Upper lobe of left lung (tissue), 6 donors: ENCODE measurements around the gene TRMO. TPM values are rescaled to one million over a fixed set of nuclear protein-coding genes. Genes with fewer than 3 reads are reported as not detected.

ENCODE experiments used
- ATAC-seq, 2 donors: fragments of 200-7000 bp; cut with Tn5 transposase; one replicate each; pipeline ENCODE4 v1.9.1; 2022; ENCODE audit warnings: mild to moderate bottlenecking in 2 of 2, moderate library complexity in 2 of 2; ENCODE audit not compliant: low FRiP score in 2 of 2
- DNase-seq, 2 donors: peaks; one replicate each; pipeline ENCODE4 v3.0.0-alpha.2; 2019 to 2020
- H3K27ac ChIP-seq, 4 donors: fragments of 200-600 bp; sonication (generic); one replicate each; pipeline ENCODE4 v1.5.1; 2016 to 2019
- H3K27me3 ChIP-seq, 4 donors: fragments of 200-600 bp; sonication (generic); one replicate each; pipeline ENCODE4 v1.5.1; 2017 to 2019
- H3K36me3 ChIP-seq, 4 donors: fragments of 200-600 bp; sonication (generic); one replicate each; pipeline ENCODE4 v1.5.1; 2016 to 2019
- H3K4me1 ChIP-seq, 4 donors: fragments of 200-600 bp; sonication (generic); one replicate each; pipeline ENCODE4 v1.5.1; 2018 to 2019
- H3K4me3 ChIP-seq, 4 donors: fragments of 200-600 bp; sonication (generic); one replicate each; pipeline ENCODE4 v1.5.1; 2017 to 2019; ENCODE audit warnings: mild to moderate bottlenecking in 2 of 4, moderate library complexity in 1 of 4
- H3K9me3 ChIP-seq, 4 donors: fragments of 200-600 bp; sonication (generic); one replicate each; pipeline ENCODE4 v1.5.1; 2018 to 2019
- EP300 ChIP-seq, 4 donors: sonication (generic); formaldehyde crosslinking; IDR thresholded peaks; one replicate each; pipeline ENCODE4 v1.5.1; 2017; ENCODE audit warnings: antibody characterized with exemption in 4 of 4, control low read depth in 2 of 4
- POLR2A ChIP-seq, 4 donors: fragments of 450-650 bp; IDR thresholded peaks; one replicate each; pipeline ENCODE4 v1.5.1; 2016 to 2017; ENCODE audit warnings: antibody characterized with exemption in 4 of 4, mild to moderate bottlenecking in 2 of 4
- POLR2AphosphoS5 ChIP-seq, 2 donors: sonication (generic); formaldehyde crosslinking; IDR thresholded peaks; one replicate each; pipeline ENCODE4 v1.5.1; 2017; ENCODE audit warnings: antibody characterized with exemption in 2 of 2
- WGBS, 2 donors: methylation state at CpG; one replicate each; pipeline ENCODE4 v1.1.5; 2017 to 2018; 5-methylcytosine and 5-hydroxymethylcytosine counted together
- total RNA-seq, 6 donors: library from RNA; depleted of rRNA in 4 of 6; stranded (reverse); fragments of >200 nt in 4 of 6; gene quantifications; one replicate each; pipeline versions ENCODE4 v1.1.0 to v1.2.1, GENCODE V29; 2016 to 2021
- TF ChIP-seq, protein P1 (sequence below), 6 experiments: fragments of 450-650 bp in 4 of 6; fragments of 200-600 bp in 2 of 6; sonication (generic) in 2 of 6; IDR thresholded peaks; one replicate each; pipeline ENCODE4 v1.5.1; 2016 to 2019; ENCODE audit warnings: antibody characterized with exemption in 6 of 6
- donor health status: DM: no; HTN: no; CAD: no; lungs with moderate emphysema.
- donor health status: DM: no; HTN: yes; CAD: no; lungs with severe emphysema.

The TRMO gene
- total RNA-seq, 6 donors from 2014 or later = 18.1 to 68.1 (median 37.7) TPM

DNA sequence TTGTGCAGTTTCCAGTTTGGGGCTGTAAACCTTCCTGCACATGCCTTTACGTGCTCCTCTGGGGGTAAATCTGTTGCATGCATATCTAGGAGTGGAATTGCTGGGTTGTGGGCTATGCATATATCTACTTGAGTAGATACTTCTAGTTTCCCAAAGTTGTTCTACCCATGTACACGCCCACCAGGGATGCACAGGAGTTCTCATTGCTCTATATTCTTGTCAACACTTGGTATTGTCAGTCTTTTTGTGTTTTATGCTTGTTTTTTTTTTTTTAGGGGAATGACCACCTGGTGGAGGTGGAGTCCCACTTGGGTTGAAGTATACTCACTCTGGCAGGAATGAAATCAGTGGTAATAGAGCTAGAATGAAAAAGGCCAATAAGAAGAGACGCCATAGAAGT lies 46.2 kb downstream of the TRMO start:
- H3K4me1 ChIP-seq = no peaks in the 10 kb centered on the region
- no peaks in the 10 kb centered on the region for H3K27me3 ChIP-seq
- H3K9me3 ChIP-seq = no peaks in the 10 kb centered on the region
- no peak for DNase-seq
- WGBS, 2 donors = 86 to 91% methylated on average over 3 of the region's 3 CpGs
- no peak overlapping the region for H3K4me3 ChIP-seq
- no peak for ATAC-seq
- no peak overlapping the region for H3K27ac ChIP-seq
- TF ChIP-seq POLR2A (IDR thresholded peaks at IDR 0.05) (no peak), POLR2AphosphoS5 (IDR thresholded peaks at IDR 0.05) (no peak), EP300 (IDR thresholded peaks at IDR 0.05) (no peak)
- TF ChIP-seq, protein P1, sequence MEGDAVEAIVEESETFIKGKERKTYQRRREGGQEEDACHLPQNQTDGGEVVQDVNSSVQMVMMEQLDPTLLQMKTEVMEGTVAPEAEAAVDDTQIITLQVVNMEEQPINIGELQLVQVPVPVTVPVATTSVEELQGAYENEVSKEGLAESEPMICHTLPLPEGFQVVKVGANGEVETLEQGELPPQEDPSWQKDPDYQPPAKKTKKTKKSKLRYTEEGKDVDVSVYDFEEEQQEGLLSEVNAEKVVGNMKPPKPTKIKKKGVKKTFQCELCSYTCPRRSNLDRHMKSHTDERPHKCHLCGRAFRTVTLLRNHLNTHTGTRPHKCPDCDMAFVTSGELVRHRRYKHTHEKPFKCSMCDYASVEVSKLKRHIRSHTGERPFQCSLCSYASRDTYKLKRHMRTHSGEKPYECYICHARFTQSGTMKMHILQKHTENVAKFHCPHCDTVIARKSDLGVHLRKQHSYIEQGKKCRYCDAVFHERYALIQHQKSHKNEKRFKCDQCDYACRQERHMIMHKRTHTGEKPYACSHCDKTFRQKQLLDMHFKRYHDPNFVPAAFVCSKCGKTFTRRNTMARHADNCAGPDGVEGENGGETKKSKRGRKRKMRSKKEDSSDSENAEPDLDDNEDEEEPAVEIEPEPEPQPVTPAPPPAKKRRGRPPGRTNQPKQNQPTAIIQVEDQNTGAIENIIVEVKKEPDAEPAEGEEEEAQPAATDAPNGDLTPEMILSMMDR (IDR thresholded peaks at IDR 0.05) = no peak
- H3K36me3 ChIP-seq = no peaks in the 10 kb centered on the region

DNA sequence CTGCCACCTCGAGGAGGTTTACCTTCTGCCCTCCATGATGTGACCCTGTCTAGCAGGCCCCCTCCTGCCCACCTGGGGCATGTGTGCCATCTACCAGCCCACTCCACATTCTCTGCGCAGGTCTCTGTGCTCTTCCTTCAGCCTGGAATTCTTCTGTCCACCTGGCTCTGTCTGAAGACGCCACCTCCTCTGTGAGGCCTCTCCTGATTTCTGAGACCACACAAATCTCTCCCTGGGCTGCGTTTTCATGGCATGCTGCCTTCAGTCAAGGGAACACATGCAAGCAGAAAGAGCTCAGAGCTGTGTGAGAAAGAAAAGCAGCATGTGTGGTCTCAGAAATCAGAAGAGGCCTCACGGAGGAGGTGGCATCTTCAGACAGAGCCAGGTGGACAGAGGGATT lies 47.2 kb downstream of the TRMO start:
- WGBS, 2 donors = 88 to 93% methylated on average over 4 to 5 of the region's 5 CpGs

DNA sequence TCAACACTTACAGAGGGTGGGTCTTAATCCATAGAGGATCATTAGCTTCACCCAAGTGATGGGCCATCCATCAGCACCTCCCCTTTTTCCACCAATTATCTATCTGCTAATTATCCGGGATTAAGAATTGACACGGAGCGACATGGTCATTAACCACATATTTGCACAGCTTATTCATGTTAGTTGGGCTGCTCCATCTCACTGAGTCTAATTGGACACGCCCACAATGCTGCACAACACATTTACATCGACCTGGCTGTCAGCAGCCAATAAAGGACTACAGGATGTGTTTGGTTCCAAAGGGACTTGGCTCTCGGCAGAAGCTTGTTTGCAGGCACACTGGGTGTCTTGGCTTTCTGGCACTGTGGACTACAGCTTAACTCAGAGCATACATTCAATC lies 47.7 kb downstream of the TRMO start:
- Histone ChIP-seq H3K36me3 (no peaks in the 10 kb centered on the region), H3K27me3 (no peaks in the 10 kb centered on the region), H3K4me3 (no peak overlapping the region), H3K4me1 (no peaks in the 10 kb centered on the region), H3K9me3 (no peaks in the 10 kb centered on the region), H3K27ac (no peak overlapping the region)
- TF ChIP-seq, protein P1 (IDR thresholded peaks at IDR 0.05) = no peak
- no peak for TF ChIP-seq POLR2AphosphoS5 (IDR thresholded peaks at IDR 0.05)
- TF ChIP-seq POLR2A (IDR thresholded peaks at IDR 0.05) = no peak
- no peak for TF ChIP-seq EP300 (IDR thresholded peaks at IDR 0.05)
- ATAC-seq = no peak
- 75 to 89% methylated on average over 5 to 6 of the region's 6 CpGs for WGBS, 2 donors
- DNase-seq = no peak

More for the DNA sequence above, 47.2 kb downstream of the TRMO start:
- Histone ChIP-seq H3K36me3 (no peaks in the 10 kb centered on the region), H3K4me1 (no peaks in the 10 kb centered on the region), H3K9me3 (no peaks in the 10 kb centered on the region), H3K4me3 (no peak overlapping the region), H3K27ac (no peak overlapping the region), H3K27me3 (no peaks in the 10 kb centered on the region)
- no peak for TF ChIP-seq EP300 (IDR thresholded peaks at IDR 0.05)
- TF ChIP-seq POLR2AphosphoS5 (IDR thresholded peaks at IDR 0.05) = no peak
- TF ChIP-seq POLR2A (IDR thresholded peaks at IDR 0.05) = no peak
- TF ChIP-seq, protein P1 (IDR thresholded peaks at IDR 0.05) = no peak
- no peak for DNase-seq
- ATAC-seq = no peak

DNA sequence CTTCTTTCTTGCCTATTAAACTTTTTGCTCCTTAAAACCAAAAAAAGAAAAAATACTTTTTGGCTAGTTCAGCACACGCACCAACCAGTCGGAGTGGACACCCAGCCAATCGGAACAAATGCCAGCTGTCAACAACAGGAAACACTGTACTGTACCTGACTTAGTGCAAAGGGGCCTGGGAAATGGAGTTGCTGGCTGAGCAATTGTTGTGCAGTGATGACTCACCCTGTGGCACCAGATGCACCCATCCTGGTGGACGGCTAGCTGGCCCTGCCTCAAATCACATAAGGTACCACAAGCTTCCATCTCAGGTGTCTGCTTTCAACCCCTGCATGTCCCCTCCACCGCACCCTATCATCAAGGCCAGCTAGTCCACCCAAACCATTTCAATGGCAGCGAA lies 48.4 kb downstream of the TRMO start:
- TF ChIP-seq POLR2AphosphoS5 (IDR thresholded peaks at IDR 0.05) = no peak
- no peak for TF ChIP-seq POLR2A (IDR thresholded peaks at IDR 0.05)
- TF ChIP-seq, protein P1 (IDR thresholded peaks at IDR 0.05) = no peak
- TF ChIP-seq EP300 (IDR thresholded peaks at IDR 0.05) = no peak
- H3K36me3 ChIP-seq = no peaks in the 10 kb centered on the region
- no peak overlapping the region for H3K4me3 ChIP-seq
- H3K27ac ChIP-seq = no peak overlapping the region
- H3K9me3 ChIP-seq = no peaks in the 10 kb centered on the region
- no peak for DNase-seq
- WGBS, 2 donors = 67 to 81% methylated on average over 6 of the region's 6 CpGs
- H3K27me3 ChIP-seq = no peaks in the 10 kb centered on the region
- no peak for ATAC-seq
- no peaks in the 10 kb centered on the region for H3K4me1 ChIP-seq

DNA sequence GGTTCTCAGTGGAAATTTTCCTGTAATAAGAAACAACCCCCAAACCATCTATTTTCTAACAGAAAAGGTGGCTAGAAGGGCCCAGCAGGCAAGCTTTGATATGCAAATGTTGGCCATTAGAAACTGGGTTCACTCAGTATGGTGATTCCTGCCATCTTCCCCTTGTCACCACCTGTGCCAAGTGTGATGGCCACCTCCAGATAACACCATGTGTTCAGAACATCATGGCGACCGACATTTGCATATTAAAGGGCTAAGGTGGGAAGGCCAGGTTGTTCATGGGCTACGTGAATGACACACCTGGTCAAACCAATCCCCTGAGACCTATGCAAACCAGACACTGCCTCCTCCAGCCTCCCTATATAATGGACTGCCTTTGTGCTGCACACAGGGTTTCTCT lies 48.9 kb downstream of the TRMO start:
- Histone ChIP-seq H3K36me3 (no peaks in the 10 kb centered on the region), H3K4me1 (no peaks in the 10 kb centered on the region), H3K9me3 (no peaks in the 10 kb centered on the region), H3K27ac (no peak overlapping the region), H3K27me3 (no peaks in the 10 kb centered on the region), H3K4me3 (no peak overlapping the region)
- ATAC-seq = no peak
- WGBS, 2 donors = 83 to 90% methylated on average over 3 of the region's 3 CpGs
- TF ChIP-seq POLR2A (IDR thresholded peaks at IDR 0.05) (no peak), EP300 (IDR thresholded peaks at IDR 0.05) (no peak), POLR2AphosphoS5 (IDR thresholded peaks at IDR 0.05) (no peak)
- TF ChIP-seq, protein P1 (IDR thresholded peaks at IDR 0.05) = no peak
- no peak for DNase-seq
